ENCODE results near the gene ZNF92.
A peak's percentile ranks its signal among the peaks of the same experiment; 100 is the strongest.
"Not testable (repeated sequence)": the region's sequence is repeated elsewhere in the genome, so short reads cannot be mapped to it uniquely, and the experiment has no call there.

Gene ZNF92

DNA sequence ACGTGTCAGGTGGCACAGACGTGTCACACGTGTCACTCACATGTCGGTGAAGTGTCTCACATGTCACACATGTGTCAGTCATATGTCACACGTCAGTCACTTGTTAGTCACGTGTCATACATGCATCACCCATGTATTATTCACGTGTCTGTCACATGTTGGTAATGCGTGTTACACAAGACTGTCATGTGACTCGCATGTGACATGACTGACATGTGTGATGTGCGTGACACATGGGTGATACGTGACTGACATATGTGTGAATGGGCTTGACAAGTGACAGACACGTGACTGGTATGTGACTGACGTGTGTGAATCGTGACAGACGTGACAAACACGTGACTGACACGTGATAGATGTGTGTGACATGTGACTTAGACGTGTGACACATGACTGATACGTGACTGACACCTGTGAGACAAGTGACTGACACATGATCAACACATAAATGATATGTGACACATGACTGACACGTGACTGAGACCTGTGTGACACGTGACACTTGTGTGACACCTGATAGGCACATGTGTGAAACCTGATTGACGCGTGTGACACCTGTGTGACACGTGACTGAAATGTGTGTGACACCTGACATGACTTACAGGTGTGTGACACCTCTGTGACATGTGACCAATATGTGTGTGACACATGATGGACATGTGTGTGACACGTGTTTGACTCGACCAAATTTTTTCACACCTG, 56.1 kb downstream of the ZNF92 start:
- no peak for DNase-seq (ENCODE audit: low spot score)

DNA sequence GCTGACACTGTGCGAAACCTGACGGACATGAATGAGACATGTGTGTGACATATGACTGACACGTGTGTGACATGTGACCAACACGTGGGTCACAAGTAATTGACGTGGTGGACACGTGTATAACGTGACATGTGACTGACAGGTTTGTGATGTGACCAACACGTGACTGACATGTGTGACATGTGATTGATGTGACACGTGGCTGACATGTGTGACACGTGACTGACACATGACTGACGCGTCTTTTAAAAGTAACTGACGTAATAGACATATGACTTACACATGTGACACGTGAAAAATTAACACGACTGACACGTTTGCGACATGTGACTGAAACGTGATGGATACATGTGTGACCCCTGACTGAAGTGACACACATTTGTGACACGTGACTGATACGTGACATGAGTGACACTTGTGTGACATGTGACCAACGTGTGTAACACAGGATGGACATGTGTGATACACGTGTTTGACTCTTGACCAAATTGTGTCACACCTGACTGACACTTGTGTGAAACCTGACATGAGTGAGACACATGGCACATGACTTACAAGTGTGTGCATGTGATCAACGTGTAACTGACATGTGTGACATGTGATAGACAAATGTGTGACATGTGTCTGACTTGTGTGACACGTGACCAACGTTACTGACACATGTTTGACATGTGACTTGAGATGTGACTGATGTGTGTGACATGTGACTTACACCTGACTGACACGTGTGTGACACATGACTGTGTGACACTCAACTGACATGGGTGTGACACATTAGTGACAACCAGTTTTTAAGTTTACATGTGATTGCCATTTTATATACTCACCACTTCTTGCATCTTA, 56.9 kb downstream of the ZNF92 start:
- DNase-seq (ENCODE audit: low spot score): no peak

DNA sequence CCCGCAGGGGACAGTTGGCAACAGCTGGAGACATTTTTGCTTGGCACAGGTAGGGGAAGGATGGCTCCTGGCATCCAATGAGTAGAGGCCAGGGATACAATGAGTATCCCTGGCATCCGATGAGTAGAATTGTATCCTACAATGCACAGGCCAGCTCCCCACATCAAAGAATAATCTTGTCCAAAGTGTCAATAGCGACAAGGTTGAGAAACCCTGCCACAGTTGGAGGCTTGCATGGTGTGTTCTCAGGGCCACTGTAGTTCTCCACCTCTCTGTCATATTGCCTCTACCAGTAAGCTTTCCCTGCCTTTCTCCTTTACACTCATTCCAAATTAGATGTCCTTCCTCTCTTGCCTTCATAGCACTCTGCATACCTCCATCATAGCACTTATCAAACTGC, 60.7 kb downstream of the ZNF92 start:
- DNase-seq (ENCODE audit: low spot score): no peak

DNA sequence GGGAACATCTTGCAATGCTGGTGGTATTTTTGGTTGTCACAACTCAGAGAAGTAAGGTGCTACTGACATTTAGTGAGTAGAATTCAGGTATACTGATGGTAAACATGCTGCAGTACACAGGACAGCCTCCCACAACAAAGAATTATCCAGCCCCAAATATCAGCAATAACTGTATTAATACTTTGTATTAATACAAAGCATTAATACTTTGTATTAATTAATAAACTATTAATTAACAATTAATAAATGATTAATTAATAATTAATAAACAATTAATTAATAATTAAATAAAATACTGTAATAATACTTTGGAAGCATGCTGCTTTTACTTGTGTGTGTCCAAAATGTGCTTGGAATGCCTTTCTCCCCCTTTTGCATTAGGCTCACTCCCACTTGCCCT, 62.5 kb downstream of the ZNF92 start:
- no peak for DNase-seq (ENCODE audit: low spot score)

DNA sequence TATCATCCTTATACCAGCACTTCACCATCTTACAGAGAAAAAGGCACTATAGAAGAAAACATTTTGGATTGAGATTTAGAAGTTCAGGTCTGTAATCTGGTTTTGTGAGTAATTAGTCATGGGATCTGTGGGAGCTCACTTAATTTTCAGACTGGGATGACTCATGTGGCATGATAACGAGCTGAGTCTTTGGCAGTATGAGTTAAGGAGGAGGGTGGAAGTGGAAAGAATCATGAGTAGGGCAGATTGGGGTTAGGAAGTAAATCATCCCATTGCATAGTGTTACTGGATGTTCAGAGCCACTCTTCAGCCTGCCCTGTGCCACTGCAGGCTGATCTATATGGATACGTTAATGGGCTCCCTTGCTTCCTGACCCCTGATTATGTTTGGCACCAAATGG, 64.9 kb downstream of the ZNF92 start:
- peak; percentile 70 for DNase-seq (ENCODE audit: low spot score)

DNA sequence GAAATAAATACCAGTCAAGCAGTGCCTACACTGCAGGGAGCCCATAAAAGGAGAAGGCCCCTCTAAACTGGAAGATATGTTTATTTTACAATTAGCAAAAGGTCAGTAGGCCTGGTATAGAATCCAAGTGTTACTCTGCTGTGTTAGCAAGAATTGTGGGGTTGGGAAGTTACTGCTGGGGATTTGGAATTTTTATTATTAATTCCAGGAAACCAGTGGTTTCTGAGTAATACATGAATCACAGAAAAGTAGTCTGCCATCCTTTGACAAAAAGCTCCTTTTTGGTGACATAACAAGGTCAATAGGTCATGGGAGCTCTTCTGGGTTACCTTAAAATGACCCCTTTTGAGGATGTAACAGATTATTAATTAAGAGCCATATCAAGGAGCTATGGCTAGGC, 67.4 kb downstream of the ZNF92 start:
- peak; percentile 70 for DNase-seq (ENCODE audit: low spot score)

DNA sequence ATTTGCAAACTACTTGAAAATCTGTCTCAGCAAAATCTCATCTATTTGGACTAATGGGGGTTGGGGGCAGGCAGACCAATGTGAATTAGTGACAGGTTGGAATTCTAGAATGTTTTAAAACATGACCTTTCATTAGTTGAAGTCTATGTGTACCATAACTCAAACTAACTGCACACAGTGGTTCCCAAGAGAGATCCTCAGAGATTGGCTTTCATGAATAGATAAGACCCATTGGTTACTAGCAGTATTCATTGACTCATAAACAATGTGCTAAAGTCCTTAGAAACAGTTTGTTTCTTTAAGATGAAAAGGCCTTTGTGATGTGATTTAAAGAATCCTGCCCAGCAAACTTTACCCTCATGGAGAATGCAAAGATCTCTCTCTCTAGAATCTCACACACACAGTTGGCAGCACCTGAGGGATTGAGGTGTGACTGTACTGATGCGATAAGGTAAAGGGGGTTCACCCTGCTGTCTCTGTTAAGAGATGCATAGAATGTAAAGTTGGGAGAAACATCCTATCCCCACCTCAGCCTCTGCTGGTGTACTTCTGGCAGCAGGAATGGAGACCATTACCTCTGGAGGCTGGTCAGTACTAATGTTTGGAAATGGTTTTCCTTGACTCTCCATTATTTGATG, 70.7 kb downstream of the ZNF92 start:
- peak; percentile 33 for DNase-seq (ENCODE audit: low spot score)

DNA sequence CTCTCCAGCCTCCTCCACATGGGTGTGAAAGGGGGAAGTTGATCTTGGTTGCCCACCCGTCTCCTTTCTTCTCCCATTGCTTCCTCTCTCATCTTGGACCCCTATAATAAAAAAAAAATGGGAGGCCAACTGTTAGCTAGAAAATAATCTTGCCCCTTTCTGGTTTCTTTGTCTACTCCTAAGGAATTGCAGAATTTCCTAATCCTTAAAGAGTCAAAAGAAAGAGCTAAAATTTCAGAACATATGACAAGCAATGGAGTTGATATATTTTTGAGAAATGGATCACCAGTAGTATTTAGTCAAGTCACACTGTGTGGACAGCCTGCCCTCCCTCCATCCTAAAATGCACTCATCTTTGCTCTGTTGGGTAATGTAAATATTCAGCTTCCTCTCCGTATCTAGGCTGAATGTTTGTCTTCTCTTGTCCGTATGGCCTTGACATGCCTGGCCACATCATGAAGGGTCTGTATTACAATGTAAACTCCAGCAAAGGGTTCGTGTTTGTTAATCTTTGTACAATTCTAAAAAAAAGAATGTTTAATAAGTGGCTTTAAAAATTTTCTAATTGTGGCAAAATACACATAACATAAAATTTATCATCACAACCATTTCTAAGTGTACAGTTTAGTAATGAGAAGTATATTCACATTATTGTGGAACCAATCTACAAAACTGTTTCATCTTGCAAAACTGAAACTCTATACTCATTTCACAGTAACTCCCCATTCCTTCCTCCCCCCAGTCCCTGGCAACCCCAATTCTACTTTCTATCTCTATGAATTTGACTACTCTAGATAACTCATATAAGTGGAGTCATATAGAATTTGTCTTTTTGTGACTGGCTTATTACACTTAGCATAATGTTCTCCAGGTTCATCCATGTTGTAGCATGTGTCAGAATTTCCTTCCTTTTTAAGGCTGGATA, 71.5 kb downstream of the ZNF92 start:
- DNase-seq (ENCODE audit: low spot score): no peak

DNA sequence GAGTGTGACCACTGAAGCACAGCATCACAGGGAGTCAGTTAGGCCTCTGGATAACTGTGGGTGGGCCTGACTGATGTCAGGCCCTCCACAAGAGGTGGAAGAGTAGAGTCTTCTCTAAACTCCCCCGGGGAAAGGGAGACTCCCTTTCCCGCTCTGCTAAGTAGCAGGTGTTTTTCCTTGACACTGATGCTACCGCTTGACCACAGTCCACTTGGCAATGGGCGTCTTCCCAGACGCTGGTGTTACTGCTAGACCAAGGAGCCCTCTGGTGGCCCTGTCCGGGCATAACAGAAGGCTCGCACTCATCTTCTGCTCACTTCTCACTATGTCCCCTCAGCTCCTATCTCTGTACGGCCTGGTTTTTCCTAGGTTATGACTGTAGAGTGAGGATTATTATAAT, 73.4 kb downstream of the ZNF92 start:
- DNase-seq (ENCODE audit: low spot score): not testable (repeated sequence)

DNA sequence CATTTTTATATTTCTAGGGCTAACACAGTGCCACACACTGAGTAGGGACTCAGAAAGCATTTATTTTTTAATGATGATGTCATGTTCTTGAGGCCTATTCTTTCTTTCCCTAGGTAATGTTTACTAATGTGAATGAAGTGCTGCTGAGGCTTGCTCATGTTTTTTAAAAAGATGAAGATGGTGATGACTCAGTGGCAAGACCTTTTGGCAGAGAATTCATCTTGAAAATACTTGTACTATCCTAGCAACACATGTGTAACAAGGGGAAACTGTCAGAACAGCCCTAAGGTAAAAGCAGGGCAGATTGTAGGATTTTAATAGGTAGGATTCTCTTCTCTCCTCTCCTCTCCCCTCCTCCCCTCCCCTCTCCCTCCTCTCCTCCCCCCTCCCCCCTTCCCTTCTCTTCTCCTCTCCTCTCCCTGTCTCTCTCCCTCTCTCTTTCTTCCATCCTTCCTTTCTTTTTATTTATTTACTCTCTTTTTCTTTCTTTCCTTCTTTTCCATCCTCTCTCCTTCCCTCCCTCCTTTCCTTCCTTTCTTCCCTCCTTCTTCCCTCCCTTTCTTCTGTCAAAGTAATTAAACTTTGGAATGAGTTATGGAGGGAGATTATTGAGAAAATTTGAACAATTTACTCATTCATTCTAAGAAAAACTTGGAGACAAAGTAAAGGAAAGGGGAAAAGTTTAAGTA, 75.3 kb downstream of the ZNF92 start:
- DNase-seq (ENCODE audit: low spot score): peak; percentile 66

DNA sequence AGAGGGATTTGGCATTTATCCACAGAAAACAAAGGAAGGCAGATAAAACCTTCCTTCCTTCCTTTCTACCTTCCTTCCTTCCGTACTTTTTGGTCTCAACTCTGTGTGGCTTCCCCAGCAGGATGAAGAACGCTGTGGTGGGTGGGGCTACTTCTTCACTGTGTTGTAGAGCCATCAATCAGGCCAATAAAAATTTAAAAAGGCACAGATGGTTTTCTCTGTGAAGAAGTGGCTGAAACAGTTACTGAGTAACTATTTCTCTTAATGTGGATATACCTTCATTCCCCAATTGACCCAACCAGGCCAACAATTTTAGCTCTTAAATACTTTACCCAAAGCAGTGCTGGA, 75.8 kb downstream of the ZNF92 start:
- DNase-seq (ENCODE audit: low spot score): peak; percentile 53

All from COLO829 (cell line).